HCT116 (cell line): ENCODE measurements around the gene IFNLR1. TPM values are rescaled to one million over a fixed set of nuclear protein-coding genes. Genes with fewer than 3 reads are reported as not detected.

ENCODE experiments used
- ATAC-seq: fragments of 200-7000 bp; cut with Tn5 transposase; 2 replicates; pipeline ENCODE4 v1.9.1; 2020; ENCODE audit warnings: mild to moderate bottlenecking, moderate library complexity
- BruUV-seq: library from RNA; stranded (reverse); fragments of 400-500 nt; replicated peaks from 2 replicates; lab custom pipeline; 2021; lab: Mats Ljungman, UMichigan
- CTCF ChIA-PET: fragments of 300-600 bp; sonication (Branson Sonifier 250); formaldehyde crosslinking; loops from one replicate; lab custom pipeline; 2021; ENCODE audit warnings: antibody characterized with exemption; lab: Charles Lee
- POLR2A ChIA-PET: fragments of 300-600, 350-600 bp; sonication (Branson Sonifier 250); formaldehyde crosslinking; loops from one replicate; lab custom pipeline; 2021; ENCODE audit warnings: antibody characterized with exemption; lab: Charles Lee
- RAD21 ChIA-PET, 2 experiments: fragments of 300-600 bp; sonication (Branson Sonifier 250); formaldehyde crosslinking; loops; one replicate each; lab custom pipeline; 2023; ENCODE audit warnings: low total read pairs in 2 of 2; ENCODE audit not compliant: uncharacterized antibody in 2 of 2, unreplicated experiment in 2 of 2, low non-redundant PET in 1 of 2; lab: Charles Lee
- DNase-seq: peaks from one replicate; pipeline ENCODE4 v3.0.0-alpha.2; 2010; ENCODE audit warnings: low read depth, low spot score
- H2AFZ ChIP-seq: fragments of 200-600 bp; shearing (Covaris generic), sonication (generic); 2 replicates; pipeline ENCODE4 v1.6.1; 2017; ENCODE audit warnings: low read depth, mixed run types, mixed read lengths, antibody characterized with exemption, low read length; ENCODE audit not compliant: poor library complexity, severe bottlenecking
- H3K27ac ChIP-seq: 2 replicates; pipeline ENCODE4 v1.5.1; 2012; ENCODE audit warnings: low read depth, low read length
- H3K27me3 ChIP-seq: fragments of 200-600 bp; sonication (generic); 2 replicates; pipeline ENCODE4 v1.6.1; 2016; ENCODE audit warnings: mixed run types, low read length, mixed read lengths; ENCODE audit not compliant: insufficient read depth
- H3K36me3 ChIP-seq, 2 experiments: fragments of 200-500 bp in 1 of 2; fragments of 200-600 bp in 1 of 2; sonication (Bioruptor generic) in 1 of 2; sonication (generic) in 1 of 2; 2 replicates each; pipeline versions ENCODE4 v1.5.1 to v1.6.1; 2014 to 2016; ENCODE audit warnings: low read length in 2 of 2, inconsistent platforms in 1 of 2, mixed read lengths in 1 of 2, mixed run types in 1 of 2; ENCODE audit not compliant: insufficient read depth in 2 of 2, control insufficient read depth in 1 of 2
- H3K4me1 ChIP-seq, 2 experiments: fragments of 200-600 bp in 1 of 2; sonication (generic) in 1 of 2; 2 replicates each; pipeline versions ENCODE4 v1.5.1 to v1.6.1; 2012 to 2017; ENCODE audit warnings: low read length in 2 of 2, inconsistent platforms in 1 of 2, mild to moderate bottlenecking in 1 of 2, mixed read lengths in 1 of 2, mixed run types in 1 of 2, moderate library complexity in 1 of 2; ENCODE audit not compliant: insufficient read depth in 2 of 2, control insufficient read depth in 1 of 2
- H3K4me2 ChIP-seq: fragments of 200-600 bp; sonication (generic); 2 replicates; pipeline ENCODE4 v1.6.1; 2017; ENCODE audit warnings: mixed run types, low read length, mixed read lengths
- H3K4me3 ChIP-seq, 2 experiments: fragments of 200-600 bp in 1 of 2; sonication (generic) in 1 of 2; replicated peaks in 1 of 2; 2 replicates each; pipeline ENCODE4 v1.5.1; 2011 to 2016; ENCODE audit warnings: low read length in 2 of 2, control low read depth in 1 of 2, low read depth in 1 of 2, mild to moderate bottlenecking in 1 of 2, mixed read lengths in 1 of 2, mixed run types in 1 of 2
- H3K79me2 ChIP-seq: fragments of 200-600 bp; sonication (generic); 2 replicates; pipeline ENCODE4 v1.6.1; 2017; ENCODE audit warnings: mild to moderate bottlenecking, mixed run types, low read length, moderate library complexity, mixed read lengths; ENCODE audit not compliant: insufficient read depth
- H3K9ac ChIP-seq: fragments of 200-600 bp; sonication (generic); 2 replicates; pipeline ENCODE4 v1.6.1; 2016; ENCODE audit warnings: low read length, mixed read lengths
- H3K9me2 ChIP-seq: fragments of 200-600 bp; sonication (generic), shearing (Covaris generic); 2 replicates; pipeline ENCODE4 v1.6.1; 2017; ENCODE audit warnings: mixed run types, mild to moderate bottlenecking, moderate library complexity; ENCODE audit not compliant: insufficient read depth
- H3K9me3 ChIP-seq, 2 experiments: fragments of 200-500 bp in 1 of 2; fragments of 200-600 bp in 1 of 2; sonication (Bioruptor generic) in 1 of 2; sonication (generic) in 1 of 2; 2 replicates each; pipeline ENCODE4 v1.6.1; 2014 to 2017; ENCODE audit warnings: low read length in 2 of 2, mixed read lengths in 2 of 2, inconsistent platforms in 1 of 2, low read depth in 1 of 2, mild to moderate bottlenecking in 1 of 2, mixed run types in 1 of 2, moderate library complexity in 1 of 2; ENCODE audit not compliant: control insufficient read depth in 1 of 2, insufficient read depth in 1 of 2
- H4K20me1 ChIP-seq: fragments of 200-600 bp; sonication (generic), shearing (Covaris generic); 2 replicates; pipeline ENCODE4 v1.6.1; 2017; ENCODE audit warnings: mixed run types, mild to moderate bottlenecking, moderate library complexity; ENCODE audit not compliant: insufficient read depth
- CEBPB ChIP-seq: IDR thresholded peaks from 2 replicates; pipeline ENCODE4 v1.6.1; 2012; ENCODE audit warnings: low read depth
- EGR1 ChIP-seq: IDR thresholded peaks from 2 replicates; pipeline ENCODE4 v1.6.1; 2012; ENCODE audit warnings: low read depth
- ELF1 ChIP-seq: IDR thresholded peaks from 2 replicates; pipeline ENCODE4 v1.6.1; 2012; ENCODE audit warnings: low read depth, borderline replicate concordance
- FOSL1 ChIP-seq: IDR thresholded peaks from 2 replicates; pipeline ENCODE4 v1.6.1; 2012; ENCODE audit warnings: low read depth
- SP1 ChIP-seq: IDR thresholded peaks from 2 replicates; pipeline ENCODE4 v1.6.1; 2012; ENCODE audit warnings: low read depth
- SRF ChIP-seq: IDR thresholded peaks from 2 replicates; pipeline ENCODE4 v1.6.1; 2012; ENCODE audit warnings: low read depth
- TCF7L2 ChIP-seq: IDR thresholded peaks from 2 replicates; pipeline ENCODE4 v1.7.0; 2011; ENCODE audit warnings: borderline replicate concordance, inconsistent platforms; ENCODE audit not compliant: insufficient read depth, insufficient read length; ENCODE audit errors: extremely low read depth
- ZFX ChIP-seq: fragments of 450-650 bp; IDR thresholded peaks from 2 replicates; pipeline ENCODE4 v1.6.1; 2017
- intact Hi-C: fragments of 100-400 bp; cut with micrococcal nuclease; formaldehyde crosslinking; loops from 2 replicates; pipeline ENCODE4 v1.10.0; 2022
- total RNA-seq: library from RNA; stranded (reverse); gene quantifications from one replicate; pipeline ENCODE4 v1.2.1, GENCODE V29; 2021; ENCODE audit not compliant: unreplicated experiment
- TF ChIP-seq, protein P1 (sequence below): IDR thresholded peaks from 2 replicates; pipeline ENCODE4 v1.6.1; 2012; ENCODE audit warnings: low read depth

Gene IFNLR1
- total RNA-seq, 1 experiment from 2014 or later, result 7.6 TPM

DNA sequence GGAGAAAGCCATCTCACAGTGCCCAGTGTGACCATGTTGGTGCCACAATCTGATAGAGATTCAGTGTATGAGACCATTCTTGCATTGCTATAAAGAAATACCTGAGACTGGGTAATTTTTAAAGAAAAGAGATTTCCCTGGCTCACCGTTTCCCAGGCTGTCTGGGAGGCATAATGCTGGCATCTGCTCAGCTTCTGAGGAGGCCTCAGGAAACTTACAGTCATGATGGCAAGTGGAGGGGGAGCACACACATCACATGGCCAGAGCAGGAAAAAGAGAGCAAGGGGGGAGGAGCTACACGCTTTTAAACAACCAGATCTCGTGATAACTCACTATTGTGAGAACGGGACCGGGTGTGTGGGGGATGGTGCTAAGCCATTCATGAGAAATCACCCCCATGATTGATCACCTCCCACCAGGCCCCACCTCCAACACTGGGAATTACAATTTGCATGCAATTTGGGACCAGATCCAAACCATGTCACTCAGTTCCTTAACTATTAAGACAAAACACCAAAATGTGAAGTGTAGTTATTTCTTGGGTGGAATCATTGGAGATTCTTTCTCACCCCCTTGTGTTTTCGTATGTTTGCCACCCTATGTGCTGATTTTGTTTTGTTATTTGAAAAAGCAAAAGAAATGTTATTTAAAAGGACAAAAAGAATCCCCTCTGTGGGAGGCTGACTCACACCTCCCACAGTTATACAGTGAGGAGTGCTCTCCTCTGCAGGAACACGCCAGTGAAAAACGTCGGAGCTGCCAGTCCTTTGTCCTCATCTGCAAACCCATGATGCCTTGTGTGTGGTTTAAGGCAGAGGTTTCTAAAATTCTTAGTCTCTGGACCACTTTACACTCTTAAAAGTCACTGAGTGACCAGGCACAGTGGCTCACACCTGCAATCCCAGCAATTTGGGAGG is 46.9 kb upstream of the IFNLR1 start:
- intact Hi-C loops, result no loop called here
- CTCF ChIA-PET, result no interaction called here
- H3K36me3 ChIP-seq, result no peaks in the 10 kb centered on the region
- ATAC-seq, result no peak
- H4K20me1 ChIP-seq, result no peaks in the 10 kb centered on the region
- H3K4me2 ChIP-seq, result no peak overlapping the region
- no peaks in the 10 kb centered on the region for H3K27me3 ChIP-seq
- H3K9me2 ChIP-seq, result no peaks in the 10 kb centered on the region
- no TSS peak for BruUV-seq
- RAD21 ChIA-PET, result no interaction called here
- TF ChIP-seq EGR1 (no peak), ZFX (no peak), CEBPB (no peak), TCF7L2 (no peak), SRF (no peak), FOSL1 (no peak), SP1 (no peak), ELF1 (no peak)
- TF ChIP-seq, protein P1, sequence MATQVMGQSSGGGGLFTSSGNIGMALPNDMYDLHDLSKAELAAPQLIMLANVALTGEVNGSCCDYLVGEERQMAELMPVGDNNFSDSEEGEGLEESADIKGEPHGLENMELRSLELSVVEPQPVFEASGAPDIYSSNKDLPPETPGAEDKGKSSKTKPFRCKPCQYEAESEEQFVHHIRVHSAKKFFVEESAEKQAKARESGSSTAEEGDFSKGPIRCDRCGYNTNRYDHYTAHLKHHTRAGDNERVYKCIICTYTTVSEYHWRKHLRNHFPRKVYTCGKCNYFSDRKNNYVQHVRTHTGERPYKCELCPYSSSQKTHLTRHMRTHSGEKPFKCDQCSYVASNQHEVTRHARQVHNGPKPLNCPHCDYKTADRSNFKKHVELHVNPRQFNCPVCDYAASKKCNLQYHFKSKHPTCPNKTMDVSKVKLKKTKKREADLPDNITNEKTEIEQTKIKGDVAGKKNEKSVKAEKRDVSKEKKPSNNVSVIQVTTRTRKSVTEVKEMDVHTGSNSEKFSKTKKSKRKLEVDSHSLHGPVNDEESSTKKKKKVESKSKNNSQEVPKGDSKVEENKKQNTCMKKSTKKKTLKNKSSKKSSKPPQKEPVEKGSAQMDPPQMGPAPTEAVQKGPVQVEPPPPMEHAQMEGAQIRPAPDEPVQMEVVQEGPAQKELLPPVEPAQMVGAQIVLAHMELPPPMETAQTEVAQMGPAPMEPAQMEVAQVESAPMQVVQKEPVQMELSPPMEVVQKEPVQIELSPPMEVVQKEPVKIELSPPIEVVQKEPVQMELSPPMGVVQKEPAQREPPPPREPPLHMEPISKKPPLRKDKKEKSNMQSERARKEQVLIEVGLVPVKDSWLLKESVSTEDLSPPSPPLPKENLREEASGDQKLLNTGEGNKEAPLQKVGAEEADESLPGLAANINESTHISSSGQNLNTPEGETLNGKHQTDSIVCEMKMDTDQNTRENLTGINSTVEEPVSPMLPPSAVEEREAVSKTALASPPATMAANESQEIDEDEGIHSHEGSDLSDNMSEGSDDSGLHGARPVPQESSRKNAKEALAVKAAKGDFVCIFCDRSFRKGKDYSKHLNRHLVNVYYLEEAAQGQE, result no peak
- H3K27ac ChIP-seq, result no peak overlapping the region
- POLR2A ChIA-PET, result no interaction called here
- no peaks in the 10 kb centered on the region for H3K9me3 ChIP-seq
- no peak for DNase-seq
- H3K79me2 ChIP-seq, result no peaks in the 10 kb centered on the region
- H3K9ac ChIP-seq, result no peak overlapping the region
- H2AFZ ChIP-seq, result no peak overlapping the region
- H3K4me1 ChIP-seq, result peaks cover 13 to 20% of the 10 kb centered on the region in 2 experiments
- H3K4me3 ChIP-seq, result no peak overlapping the region
